HFF-Myc (cell line): Measurements from ENCODE around the gene PDE7B.

Experiments
- DNase-seq: peaks from one replicate; pipeline ENCODE4 v3.0.0-alpha.2; 2011; ENCODE audit warnings: low read depth; ENCODE audit errors: extremely low read depth
- H3K4me3 ChIP-seq: replicated peaks from 2 replicates; pipeline ENCODE4 v1.5.1; 2011; ENCODE audit warnings: low read depth, mild to moderate bottlenecking, control low read depth, low read length
- CTCF ChIP-seq: IDR thresholded peaks from 2 replicates; pipeline ENCODE4 v1.5.1; 2012; ENCODE audit warnings: mild to moderate bottlenecking, low read depth, low read length, control low read depth; ENCODE audit errors: missing control alignments

The PDE7B gene

DNA sequence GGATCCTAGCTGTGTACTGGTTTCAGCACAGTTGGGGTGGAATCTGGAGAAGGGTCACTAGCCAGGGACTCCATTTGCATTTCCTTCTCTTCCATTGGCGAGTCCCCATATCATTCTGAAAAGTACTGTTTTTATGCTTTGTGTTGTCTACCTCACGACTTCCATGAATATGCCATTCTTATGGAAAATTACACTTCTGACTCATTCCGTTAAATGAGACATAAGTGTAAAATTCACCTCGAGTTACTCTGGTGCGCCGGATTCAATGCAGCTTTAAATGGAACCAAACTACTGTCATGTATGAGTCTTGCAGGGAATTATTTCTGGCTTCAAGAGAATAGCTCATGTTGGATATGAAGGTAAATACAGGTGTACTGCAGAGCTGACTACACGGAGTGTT is 99.2 kb downstream of the PDE7B start:
- TF ChIP-seq CTCF: no peak
- no peak for DNase-seq
- no peak overlapping the region for H3K4me3 ChIP-seq

GRCh38 chr6:135951169-135951568 is 99.7 kb downstream of the PDE7B start:
- no peak for DNase-seq
- H3K4me3 ChIP-seq: no peak overlapping the region
- no peak for TF ChIP-seq CTCF

- no peak for DNase-seq
- no peak overlapping the region for H3K4me3 ChIP-seq
- no peak for TF ChIP-seq CTCF
Measured at GRCh38 chr6:135953818-135954217, 102.3 kb downstream of the PDE7B start.

DNA sequence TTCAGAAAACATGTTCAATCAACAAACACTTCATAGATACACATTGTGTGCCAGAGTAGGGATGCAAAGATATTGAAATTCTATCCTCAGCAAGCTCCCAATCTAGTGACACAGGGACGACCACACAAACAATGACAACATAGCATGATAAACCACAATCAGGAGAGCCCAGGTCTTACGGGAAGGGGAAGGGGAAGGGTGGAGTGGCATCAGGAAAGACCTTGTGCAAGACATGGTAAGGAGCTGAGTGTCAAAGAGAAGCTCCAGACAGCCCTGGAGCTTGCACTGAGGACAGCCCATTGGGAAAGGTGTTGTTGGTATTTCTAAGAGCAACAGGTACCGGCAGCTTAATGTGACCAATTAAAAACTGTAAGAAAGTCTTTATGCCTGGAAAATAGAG is 103.6 kb downstream of the PDE7B start:
- H3K4me3 ChIP-seq: no peak overlapping the region
- no peak for TF ChIP-seq CTCF
- DNase-seq: no peak

DNA sequence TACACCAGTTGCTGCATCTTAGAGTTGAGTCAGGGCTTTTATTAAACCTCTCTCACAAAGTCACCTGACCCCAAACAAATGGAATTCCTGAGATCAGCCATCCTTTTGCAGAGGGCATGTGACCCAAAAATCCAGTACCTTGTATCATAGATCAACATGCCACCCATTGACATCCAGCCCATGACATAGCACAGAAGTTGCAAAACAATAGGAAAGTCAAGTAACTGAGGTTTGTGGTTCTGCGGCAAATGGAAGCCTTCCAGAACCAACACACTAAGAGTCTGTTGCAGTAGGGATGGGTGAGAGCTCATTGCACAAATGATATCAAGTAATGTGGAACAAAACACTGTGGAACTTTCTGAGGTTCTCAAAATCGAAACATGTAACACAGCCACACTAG is 111.2 kb downstream of the PDE7B start:
- no peak for TF ChIP-seq CTCF
- no peak overlapping the region for H3K4me3 ChIP-seq
- no peak for DNase-seq

- DNase-seq: no peak
- no peak overlapping the region for H3K4me3 ChIP-seq
- no peak for TF ChIP-seq CTCF
Measured at GRCh38 chr6:135970750-135971149, 119.2 kb downstream of the PDE7B start.

- no peak for TF ChIP-seq CTCF
- DNase-seq: no peak
Measured at GRCh38 chr6:135971351-135971750, 119.8 kb downstream of the PDE7B start.

More at GRCh38 chr6:135971351-135971750, 119.8 kb downstream of the PDE7B start:
- no peak overlapping the region for H3K4me3 ChIP-seq
